Measurements from ENCODE around the gene PPFIBP2.

DNA sequence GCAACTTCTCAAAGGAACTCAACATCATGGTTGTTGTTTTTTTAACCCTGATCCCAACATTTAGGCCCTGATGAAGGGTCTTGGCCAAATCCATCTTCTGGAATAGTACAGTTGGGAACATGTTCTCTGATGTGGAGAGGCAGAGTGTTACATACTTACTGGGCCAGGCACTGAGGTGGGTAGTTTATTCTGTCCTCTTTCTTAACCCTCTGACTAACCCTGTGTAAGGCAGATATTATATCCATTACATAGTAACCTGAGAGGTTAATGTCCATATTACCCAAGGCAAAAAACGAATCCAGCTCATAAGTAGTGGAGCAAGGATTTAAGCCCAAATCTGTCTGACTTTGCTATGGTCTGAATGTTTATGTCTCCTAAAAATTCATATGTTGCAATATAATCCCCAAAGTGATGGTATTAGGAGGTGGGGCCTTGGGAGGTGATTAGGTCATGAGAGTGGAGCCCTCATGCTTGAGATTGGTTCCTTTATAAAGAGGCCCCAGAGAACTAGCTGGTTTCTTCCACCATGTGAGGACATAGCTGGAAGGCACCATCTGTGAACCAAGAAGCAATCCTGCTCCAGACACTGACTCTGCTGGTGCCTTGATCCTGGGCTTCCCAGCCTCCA, 16.3 kb downstream of the PPFIBP2 start:
- TF ChIP-seq, protein P1, sequence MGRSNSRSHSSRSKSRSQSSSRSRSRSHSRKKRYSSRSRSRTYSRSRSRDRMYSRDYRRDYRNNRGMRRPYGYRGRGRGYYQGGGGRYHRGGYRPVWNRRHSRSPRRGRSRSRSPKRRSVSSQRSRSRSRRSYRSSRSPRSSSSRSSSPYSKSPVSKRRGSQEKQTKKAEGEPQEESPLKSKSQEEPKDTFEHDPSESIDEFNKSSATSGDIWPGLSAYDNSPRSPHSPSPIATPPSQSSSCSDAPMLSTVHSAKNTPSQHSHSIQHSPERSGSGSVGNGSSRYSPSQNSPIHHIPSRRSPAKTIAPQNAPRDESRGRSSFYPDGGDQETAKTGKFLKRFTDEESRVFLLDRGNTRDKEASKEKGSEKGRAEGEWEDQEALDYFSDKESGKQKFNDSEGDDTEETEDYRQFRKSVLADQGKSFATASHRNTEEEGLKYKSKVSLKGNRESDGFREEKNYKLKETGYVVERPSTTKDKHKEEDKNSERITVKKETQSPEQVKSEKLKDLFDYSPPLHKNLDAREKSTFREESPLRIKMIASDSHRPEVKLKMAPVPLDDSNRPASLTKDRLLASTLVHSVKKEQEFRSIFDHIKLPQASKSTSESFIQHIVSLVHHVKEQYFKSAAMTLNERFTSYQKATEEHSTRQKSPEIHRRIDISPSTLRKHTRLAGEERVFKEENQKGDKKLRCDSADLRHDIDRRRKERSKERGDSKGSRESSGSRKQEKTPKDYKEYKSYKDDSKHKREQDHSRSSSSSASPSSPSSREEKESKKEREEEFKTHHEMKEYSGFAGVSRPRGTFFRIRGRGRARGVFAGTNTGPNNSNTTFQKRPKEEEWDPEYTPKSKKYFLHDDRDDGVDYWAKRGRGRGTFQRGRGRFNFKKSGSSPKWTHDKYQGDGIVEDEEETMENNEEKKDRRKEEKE (IDR thresholded peaks at IDR 0.05): no peak
- TF ChIP-seq, protein P2, sequence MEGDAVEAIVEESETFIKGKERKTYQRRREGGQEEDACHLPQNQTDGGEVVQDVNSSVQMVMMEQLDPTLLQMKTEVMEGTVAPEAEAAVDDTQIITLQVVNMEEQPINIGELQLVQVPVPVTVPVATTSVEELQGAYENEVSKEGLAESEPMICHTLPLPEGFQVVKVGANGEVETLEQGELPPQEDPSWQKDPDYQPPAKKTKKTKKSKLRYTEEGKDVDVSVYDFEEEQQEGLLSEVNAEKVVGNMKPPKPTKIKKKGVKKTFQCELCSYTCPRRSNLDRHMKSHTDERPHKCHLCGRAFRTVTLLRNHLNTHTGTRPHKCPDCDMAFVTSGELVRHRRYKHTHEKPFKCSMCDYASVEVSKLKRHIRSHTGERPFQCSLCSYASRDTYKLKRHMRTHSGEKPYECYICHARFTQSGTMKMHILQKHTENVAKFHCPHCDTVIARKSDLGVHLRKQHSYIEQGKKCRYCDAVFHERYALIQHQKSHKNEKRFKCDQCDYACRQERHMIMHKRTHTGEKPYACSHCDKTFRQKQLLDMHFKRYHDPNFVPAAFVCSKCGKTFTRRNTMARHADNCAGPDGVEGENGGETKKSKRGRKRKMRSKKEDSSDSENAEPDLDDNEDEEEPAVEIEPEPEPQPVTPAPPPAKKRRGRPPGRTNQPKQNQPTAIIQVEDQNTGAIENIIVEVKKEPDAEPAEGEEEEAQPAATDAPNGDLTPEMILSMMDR (IDR thresholded peaks at IDR 0.05 in 2 of 3, conservative IDR thresholded peaks at IDR 0.05 in 1 of 3; ENCODE audit: control insufficient read depth in 2 of 3, extremely low read depth in 1 of 3, insufficient read depth in 1 of 3, low read depth in 3 of 3, low read length in 3 of 3): no peak
- TF ChIP-seq, protein P3, sequence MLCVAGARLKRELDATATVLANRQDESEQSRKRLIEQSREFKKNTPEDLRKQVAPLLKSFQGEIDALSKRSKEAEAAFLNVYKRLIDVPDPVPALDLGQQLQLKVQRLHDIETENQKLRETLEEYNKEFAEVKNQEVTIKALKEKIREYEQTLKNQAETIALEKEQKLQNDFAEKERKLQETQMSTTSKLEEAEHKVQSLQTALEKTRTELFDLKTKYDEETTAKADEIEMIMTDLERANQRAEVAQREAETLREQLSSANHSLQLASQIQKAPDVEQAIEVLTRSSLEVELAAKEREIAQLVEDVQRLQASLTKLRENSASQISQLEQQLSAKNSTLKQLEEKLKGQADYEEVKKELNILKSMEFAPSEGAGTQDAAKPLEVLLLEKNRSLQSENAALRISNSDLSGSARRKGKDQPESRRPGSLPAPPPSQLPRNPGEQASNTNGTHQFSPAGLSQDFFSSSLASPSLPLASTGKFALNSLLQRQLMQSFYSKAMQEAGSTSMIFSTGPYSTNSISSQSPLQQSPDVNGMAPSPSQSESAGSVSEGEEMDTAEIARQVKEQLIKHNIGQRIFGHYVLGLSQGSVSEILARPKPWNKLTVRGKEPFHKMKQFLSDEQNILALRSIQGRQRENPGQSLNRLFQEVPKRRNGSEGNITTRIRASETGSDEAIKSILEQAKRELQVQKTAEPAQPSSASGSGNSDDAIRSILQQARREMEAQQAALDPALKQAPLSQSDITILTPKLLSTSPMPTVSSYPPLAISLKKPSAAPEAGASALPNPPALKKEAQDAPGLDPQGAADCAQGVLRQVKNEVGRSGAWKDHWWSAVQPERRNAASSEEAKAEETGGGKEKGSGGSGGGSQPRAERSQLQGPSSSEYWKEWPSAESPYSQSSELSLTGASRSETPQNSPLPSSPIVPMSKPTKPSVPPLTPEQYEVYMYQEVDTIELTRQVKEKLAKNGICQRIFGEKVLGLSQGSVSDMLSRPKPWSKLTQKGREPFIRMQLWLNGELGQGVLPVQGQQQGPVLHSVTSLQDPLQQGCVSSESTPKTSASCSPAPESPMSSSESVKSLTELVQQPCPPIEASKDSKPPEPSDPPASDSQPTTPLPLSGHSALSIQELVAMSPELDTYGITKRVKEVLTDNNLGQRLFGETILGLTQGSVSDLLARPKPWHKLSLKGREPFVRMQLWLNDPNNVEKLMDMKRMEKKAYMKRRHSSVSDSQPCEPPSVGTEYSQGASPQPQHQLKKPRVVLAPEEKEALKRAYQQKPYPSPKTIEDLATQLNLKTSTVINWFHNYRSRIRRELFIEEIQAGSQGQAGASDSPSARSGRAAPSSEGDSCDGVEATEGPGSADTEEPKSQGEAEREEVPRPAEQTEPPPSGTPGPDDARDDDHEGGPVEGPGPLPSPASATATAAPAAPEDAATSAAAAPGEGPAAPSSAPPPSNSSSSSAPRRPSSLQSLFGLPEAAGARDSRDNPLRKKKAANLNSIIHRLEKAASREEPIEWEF (IDR thresholded peaks at IDR 0.05; ENCODE audit: insufficient replicate concordance, low read depth, low read length): no peak
- TF ChIP-seq TAF1 (IDR thresholded peaks at IDR 0.05; ENCODE audit: borderline replicate concordance, low read depth, low read length) (no peak), POLR2A (IDR thresholded peaks at IDR 0.05; ENCODE audit: low read depth, low read length) (no peak), MYB (IDR thresholded peaks at IDR 0.05; ENCODE audit: borderline replicate concordance, low read depth, low read length) (no peak), RBBP5 (conservative IDR thresholded peaks at IDR 0.05) (no peak), POLR2AphosphoS5 (IDR thresholded peaks at IDR 0.05; ENCODE audit: low read length) (no peak; the same call in 1 of the 2 replicates), CBX3 (IDR thresholded peaks at IDR 0.05; ENCODE audit: borderline replicate concordance, low read depth) (no peak), RB1 (IDR thresholded peaks at IDR 0.05; ENCODE audit: borderline replicate concordance) (no peak)
- TF ChIP-seq, protein P4, sequence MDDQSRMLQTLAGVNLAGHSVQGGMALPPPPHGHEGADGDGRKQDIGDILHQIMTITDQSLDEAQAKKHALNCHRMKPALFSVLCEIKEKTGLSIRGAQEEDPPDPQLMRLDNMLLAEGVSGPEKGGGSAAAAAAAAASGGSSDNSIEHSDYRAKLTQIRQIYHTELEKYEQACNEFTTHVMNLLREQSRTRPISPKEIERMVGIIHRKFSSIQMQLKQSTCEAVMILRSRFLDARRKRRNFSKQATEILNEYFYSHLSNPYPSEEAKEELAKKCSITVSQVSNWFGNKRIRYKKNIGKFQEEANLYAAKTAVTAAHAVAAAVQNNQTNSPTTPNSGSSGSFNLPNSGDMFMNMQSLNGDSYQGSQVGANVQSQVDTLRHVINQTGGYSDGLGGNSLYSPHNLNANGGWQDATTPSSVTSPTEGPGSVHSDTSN (IDR thresholded peaks at IDR 0.05; ENCODE audit: insufficient replicate concordance, low read depth, low read length): no peak
- TF ChIP-seq, protein P5, sequence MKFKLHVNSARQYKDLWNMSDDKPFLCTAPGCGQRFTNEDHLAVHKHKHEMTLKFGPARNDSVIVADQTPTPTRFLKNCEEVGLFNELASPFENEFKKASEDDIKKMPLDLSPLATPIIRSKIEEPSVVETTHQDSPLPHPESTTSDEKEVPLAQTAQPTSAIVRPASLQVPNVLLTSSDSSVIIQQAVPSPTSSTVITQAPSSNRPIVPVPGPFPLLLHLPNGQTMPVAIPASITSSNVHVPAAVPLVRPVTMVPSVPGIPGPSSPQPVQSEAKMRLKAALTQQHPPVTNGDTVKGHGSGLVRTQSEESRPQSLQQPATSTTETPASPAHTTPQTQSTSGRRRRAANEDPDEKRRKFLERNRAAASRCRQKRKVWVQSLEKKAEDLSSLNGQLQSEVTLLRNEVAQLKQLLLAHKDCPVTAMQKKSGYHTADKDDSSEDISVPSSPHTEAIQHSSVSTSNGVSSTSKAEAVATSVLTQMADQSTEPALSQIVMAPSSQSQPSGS (IDR thresholded peaks at IDR 0.05; ENCODE audit: low read length): no peak
- TF ChIP-seq, protein P6, sequence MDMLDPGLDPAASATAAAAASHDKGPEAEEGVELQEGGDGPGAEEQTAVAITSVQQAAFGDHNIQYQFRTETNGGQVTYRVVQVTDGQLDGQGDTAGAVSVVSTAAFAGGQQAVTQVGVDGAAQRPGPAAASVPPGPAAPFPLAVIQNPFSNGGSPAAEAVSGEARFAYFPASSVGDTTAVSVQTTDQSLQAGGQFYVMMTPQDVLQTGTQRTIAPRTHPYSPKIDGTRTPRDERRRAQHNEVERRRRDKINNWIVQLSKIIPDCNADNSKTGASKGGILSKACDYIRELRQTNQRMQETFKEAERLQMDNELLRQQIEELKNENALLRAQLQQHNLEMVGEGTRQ (IDR thresholded peaks at IDR 0.05; ENCODE audit: borderline replicate concordance, low read depth, low read length): no peak

Data from GM12878 (cell line).